D721Med (cell line): ENCODE results near the gene ZBTB42.

Source experiments
- DNase-seq: peaks from one replicate; pipeline ENCODE4 v3.0.0; 2011; ENCODE audit warnings: low spot score; ENCODE audit not compliant: insufficient read length
- FAIRE-seq: peaks from 2 replicates; lab custom pipeline; 2011; peaks lifted over from hg19 to GRCh38; lab: Jason Lieb, UNC
- TF ChIP-seq, protein P1 (sequence below): IDR thresholded peaks from 2 replicates; pipeline ENCODE4 v1.5.1; 2012; ENCODE audit warnings: mild to moderate bottlenecking, control low read depth; ENCODE audit not compliant: insufficient read depth; ENCODE audit errors: missing control alignments

ZBTB42 gene

DNA sequence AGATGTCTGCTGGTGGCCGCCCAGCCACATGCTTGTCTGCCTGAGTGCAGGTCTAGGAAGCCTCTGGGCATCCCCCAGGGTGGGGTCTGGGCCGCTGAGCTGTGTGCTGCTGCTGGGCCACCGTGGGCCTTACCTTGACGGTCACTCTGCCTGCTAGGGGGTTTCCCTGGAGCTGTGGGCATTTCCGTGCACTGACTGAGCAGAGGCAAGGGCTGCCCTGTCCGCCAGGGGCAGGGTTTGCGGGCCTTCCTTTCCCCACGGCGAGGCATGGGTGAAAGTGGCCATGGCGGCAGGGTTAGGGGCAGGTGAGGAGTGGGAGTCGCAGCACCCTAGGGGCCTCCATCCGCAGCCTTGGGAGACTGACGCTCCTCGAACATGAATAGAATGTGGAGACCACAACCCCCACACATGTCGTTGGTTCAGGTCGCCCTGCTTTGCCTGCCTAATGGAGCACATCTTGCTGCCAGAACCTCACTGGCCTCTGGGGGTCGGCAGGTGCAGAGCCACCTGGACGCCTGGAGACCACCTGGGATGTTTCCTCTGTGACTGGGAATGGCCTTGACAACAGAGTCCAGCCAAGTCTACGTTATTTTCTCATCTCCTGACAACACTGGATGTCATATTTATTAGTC, 2.5 kb downstream of the ZBTB42 start:
- TF ChIP-seq, protein P1, sequence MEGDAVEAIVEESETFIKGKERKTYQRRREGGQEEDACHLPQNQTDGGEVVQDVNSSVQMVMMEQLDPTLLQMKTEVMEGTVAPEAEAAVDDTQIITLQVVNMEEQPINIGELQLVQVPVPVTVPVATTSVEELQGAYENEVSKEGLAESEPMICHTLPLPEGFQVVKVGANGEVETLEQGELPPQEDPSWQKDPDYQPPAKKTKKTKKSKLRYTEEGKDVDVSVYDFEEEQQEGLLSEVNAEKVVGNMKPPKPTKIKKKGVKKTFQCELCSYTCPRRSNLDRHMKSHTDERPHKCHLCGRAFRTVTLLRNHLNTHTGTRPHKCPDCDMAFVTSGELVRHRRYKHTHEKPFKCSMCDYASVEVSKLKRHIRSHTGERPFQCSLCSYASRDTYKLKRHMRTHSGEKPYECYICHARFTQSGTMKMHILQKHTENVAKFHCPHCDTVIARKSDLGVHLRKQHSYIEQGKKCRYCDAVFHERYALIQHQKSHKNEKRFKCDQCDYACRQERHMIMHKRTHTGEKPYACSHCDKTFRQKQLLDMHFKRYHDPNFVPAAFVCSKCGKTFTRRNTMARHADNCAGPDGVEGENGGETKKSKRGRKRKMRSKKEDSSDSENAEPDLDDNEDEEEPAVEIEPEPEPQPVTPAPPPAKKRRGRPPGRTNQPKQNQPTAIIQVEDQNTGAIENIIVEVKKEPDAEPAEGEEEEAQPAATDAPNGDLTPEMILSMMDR, result no peak
- FAIRE-seq (no peak), DNase-seq (no peak)

DNA sequence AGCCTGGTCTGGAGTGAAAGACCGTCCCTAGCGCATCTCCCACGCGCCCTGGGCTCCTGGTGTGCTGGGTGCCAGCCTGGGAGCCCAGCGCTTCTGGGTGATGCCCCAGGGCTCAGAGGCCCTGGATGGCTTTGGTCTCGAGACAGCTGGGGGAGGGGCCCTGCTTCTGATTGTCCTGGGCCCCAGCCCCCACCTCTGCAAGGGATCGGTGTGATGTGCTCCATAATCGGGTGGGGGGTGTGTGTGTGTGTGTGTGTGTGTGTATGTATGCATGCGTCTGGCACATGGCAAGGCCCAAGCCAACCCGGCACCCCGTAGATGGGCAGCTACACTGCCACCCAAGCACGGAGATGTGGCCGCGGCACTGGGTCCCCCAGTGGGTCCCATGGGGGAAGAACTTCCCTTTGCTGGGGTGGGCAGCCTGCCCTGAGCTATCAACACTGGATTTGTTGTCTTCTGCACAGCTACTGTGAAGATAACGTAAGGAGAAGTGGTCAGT, 3.1 kb downstream of the ZBTB42 start:
- FAIRE-seq (no peak), DNase-seq (no peak)
- TF ChIP-seq, protein P1, result no peak

DNA sequence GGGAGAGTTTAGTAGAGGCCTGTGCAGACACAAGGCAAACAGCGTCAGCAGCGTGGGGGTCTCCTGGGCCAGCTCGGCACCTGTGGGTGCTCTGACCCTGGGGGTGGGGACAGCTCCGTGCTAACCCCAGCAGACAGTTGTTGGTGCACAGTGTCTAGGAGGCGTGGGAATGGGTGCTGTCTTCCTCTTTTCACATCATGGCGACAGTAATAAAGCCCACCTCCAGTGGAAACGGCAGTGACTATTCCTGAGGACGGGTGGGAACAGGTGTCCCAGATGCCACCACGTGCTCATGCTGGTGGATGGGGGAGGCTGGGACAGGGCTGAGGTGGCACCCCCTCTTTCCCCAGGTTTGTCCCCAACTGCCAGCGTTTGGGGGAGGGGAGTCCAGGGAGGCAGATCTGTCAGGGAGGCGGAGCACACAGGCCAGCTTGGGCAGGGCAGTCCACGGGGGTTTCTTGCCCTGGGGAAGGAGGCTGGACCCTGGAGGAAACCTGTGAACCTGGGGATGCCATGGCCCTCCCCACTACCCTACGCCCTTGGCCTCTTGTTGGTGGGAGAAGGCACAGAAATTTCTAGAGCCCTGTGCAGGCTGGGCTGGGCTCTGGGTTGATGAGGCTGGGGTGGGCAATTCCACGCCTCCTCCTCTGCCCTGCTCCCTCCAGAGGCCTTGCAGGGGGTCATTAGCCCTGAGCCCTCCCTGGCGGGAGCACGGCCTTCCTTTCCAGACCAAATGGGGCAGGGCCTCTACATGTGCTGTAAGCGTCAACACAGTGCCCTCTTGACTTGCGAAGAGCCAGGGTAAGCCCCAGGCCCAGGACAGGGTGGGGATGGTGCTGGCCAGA, 3.8 kb downstream of the ZBTB42 start:
- no peak for DNase-seq
- TF ChIP-seq, protein P1, result no peak
- FAIRE-seq, result no peak

DNA sequence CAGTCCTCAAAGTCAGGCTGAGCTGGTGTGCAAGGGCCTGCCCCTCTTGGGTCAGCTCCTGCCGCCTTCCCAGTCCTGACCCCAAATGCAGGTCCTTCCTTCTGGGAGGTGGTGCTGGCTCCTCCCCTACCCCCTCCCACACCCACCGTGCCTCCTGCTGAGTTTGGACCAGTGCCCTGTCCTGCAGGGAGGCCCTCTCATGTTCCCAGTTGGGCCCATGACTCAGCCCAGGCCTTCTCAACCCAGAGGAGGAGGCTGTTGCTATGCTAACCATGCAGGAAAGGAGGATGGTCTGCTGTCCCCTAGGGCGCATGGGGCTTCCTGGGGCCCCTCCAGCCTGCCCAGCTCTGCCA, 4.4 kb downstream of the ZBTB42 start:
- FAIRE-seq (no peak), DNase-seq (no peak)
- TF ChIP-seq, protein P1, result no peak

DNA sequence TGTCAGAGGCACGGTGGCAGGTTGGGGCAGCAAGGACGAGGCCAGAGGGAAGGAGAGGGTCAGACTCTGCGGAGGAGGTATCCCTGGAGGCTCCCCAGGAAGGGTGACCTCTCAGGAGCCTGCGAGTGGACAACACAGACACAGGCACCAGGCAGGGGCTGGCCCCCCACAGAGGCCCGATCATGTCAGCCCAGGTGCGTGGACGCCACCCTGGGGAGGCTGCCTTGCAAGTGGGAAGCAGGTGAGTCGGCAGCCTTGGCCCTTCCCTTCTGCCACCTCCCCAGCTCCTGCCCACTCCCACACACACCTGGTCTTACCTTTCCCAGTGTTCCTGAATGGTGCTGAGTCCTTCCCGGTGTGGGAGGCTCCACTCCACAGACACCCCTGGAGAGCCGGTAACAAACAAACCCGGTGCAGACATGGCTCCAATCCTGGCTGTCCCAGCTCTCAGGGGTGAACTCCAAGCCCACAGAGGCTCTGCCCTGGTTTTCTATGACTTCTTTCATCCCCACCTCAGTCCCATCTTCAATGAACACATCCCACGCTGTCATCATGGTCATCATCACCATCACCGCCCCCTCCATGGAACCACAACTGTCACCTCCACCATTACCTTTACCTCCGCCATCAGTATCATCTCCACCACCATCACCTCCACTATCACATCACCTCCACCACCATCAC, 5.2 kb downstream of the ZBTB42 start:
- TF ChIP-seq, protein P1, result no peak
- FAIRE-seq, result no peak
- no peak for DNase-seq

DNA sequence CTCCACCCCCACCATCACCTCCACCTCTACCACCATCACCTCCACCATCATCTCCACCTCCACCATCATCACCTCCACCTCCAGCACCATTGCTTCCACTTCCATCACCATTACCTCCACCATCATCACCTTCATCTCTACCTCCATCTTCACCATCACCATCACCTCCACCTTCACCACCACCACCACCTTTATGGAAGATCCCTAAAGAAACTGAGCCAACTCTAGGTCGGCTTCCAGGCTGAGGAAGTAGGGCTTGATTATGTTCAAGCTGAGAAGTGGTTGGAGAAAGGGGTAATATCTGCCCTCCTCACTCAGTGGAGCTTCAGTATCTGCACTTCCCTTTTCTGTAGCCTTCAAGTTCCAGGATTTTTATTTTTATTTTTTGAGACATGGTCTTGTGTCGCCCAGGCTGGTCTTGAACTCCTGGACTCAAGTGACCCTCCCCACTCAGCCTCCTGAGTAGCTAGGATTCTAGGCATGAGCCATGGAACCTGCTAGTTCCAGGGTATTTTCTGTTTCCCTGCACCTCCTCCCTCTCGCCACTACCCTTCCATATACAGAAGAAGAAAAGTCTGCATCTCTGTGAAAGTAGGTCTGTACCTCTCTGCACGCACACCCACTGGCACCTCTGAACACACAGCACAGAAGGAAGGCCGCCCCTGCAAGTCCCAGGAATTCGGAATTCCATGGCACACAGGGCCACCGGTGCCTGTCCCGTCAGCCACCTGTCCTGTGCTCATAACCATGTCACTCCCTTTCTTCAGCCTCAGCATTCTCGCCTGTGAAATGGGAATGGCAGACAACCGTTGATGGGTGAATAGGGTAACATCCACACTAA, 5.9 kb downstream of the ZBTB42 start:
- FAIRE-seq (no peak), DNase-seq (no peak)
- TF ChIP-seq, protein P1, result no peak
